GF-D8 (cell line): ENCODE results near the gene ZNF581.

ENCODE experiments used
- DNase-seq: peaks from one replicate; lab custom pipeline; 2025; lab: John Stamatoyannopoulos, UW

The ZNF581 gene

GRCh38 chr19:55643003-55643886, at the start of gene ZNF581:
TSS of gene ZNF581 (plus strand) at chr19:55643649. CDS start at chr19:55644572, 923 bp downstream.
- peak; percentile 40 for DNase-seq

DNA sequence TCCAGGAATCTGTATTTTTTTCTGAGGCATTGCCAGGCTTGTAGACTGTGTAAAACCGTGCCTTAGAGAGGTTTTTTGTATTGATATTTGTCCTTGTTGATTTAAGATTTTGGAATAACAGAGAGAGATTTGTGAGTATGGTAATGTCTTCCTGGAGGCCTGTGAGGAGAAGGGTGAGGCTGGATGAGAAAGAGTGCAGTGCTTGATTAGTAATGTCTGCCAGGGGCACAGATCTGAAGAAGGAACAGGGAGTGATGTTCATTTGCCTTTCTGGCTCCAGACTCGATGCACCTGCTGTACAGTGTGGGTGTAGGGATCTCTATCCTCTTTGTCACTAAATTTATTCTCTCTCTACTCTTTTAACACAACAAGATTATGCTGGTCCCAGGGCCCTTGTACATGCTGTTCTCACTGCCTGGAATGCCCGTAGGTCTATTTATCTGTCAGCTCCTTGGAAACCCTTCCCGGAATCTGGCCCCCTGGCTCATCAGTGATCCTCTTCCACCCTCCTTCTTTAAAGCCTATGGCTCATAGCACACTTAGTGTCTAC, 48.4 kb upstream of the ZNF581 start:
- no peak for DNase-seq

GRCh38 chr19:55596304-55596703, 47.1 kb upstream of the ZNF581 start:
- no peak for DNase-seq

DNA sequence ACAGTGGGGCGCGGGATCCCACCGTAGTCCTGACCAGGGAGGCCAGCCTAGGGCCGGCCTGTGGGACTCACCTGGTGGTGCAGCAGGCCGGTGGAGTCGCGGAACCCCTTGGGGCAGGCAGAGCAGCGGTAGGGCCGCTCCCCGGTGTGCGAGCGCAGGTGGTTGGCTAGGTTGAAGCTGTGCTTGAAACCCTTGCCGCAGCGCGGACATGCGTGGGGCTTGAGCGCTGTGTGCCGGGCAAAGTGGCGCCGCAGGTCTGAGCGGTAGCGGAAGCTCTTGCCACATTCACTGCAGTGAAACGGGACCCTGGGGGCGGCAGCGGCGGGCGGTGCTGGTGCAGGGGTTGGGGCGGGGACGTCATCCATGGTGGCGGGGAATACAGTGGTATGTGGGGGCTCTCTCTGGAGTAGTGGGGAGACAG, 45.9 kb upstream of the ZNF581 start:
- DNase-seq, result no peak

DNA sequence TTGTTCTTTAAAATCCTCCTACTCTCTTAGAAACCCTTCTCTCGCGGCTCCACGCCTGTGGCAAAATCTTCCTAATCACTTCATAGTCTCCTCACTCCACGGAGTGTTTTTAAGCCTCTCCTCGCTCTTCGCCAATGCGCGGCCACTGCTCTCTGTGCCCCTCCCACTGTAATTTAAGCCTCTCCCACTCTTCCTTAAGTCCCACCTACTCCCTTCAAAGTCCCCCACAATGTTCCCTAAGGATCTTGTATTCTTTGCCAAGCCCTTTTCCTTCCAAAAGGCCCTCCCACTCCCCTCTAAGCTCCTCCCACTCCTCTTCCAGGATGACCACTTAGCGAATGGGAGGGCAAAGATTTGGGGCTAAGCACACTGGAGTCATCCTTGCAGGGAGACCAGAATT, 45.4 kb upstream of the ZNF581 start:
- no peak for DNase-seq

- DNase-seq, result peak; percentile 73
Measured at GRCh38 chr19:55598719-55599467, 44.6 kb upstream of the ZNF581 start.

GRCh38 chr19:55599468-55599841, 44.0 kb upstream of the ZNF581 start, which contains the start of gene FIZ1:
TSS of gene FIZ1 (minus strand) at chr19:55599517. CDS start at chr19:55597865, 1,652 bp downstream.
- peak; percentile 94 for DNase-seq

DNA sequence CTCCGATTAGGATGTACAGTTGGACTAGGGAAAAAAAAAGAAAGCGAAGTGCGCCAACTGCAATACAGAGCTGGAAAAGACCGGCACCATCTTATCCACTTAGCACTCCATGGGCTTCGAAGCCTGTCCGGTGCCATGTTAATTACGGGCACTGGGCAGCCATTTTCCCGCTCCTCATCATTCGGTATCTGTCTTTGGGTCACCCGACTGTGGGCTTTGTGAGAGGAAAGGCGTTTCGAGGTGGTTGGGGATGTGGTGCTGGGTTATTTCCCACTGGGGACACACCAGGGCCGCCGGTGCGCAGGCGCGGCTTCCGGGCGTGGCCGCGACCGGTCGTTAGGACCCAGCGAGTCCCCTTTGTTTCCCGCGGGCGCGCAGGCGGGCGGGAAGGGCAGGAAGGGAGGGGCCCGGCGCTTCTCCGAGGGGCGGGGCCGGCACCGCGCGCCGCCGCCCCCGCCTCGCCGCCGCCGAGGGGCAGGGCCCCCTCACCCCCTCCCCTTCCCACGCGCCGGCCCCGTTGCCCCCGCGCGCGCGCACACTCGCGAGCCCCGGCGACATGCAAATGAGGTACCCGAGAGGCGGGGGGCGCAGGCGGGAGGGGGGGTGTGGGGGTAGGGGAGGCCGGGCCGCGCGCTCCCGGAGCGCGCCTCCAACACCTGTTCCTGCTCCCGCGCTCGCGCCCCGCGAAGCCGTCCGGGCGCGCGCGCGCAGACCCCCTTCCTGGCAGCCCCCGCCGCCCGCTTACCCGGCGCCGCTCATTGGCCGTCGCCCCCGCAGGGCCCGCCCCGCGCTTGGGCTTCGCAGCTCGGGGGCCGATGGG, 43.4 kb upstream of the ZNF581 start, which contains the start of gene ZNF524:
Gene ZNF524, plus strand, starts transcription at position 447 of the 820 bp plus-strand sequence. CDS start 1,825 bp downstream, outside the sequence.
- peak; percentile 84 for DNase-seq

- no peak for DNase-seq
Measured at GRCh38 chr19:55600662-55601028, 42.8 kb upstream of the ZNF581 start.

- DNase-seq, result no peak
Measured at GRCh38 chr19:55601084-55601483, 42.4 kb upstream of the ZNF581 start.

DNA sequence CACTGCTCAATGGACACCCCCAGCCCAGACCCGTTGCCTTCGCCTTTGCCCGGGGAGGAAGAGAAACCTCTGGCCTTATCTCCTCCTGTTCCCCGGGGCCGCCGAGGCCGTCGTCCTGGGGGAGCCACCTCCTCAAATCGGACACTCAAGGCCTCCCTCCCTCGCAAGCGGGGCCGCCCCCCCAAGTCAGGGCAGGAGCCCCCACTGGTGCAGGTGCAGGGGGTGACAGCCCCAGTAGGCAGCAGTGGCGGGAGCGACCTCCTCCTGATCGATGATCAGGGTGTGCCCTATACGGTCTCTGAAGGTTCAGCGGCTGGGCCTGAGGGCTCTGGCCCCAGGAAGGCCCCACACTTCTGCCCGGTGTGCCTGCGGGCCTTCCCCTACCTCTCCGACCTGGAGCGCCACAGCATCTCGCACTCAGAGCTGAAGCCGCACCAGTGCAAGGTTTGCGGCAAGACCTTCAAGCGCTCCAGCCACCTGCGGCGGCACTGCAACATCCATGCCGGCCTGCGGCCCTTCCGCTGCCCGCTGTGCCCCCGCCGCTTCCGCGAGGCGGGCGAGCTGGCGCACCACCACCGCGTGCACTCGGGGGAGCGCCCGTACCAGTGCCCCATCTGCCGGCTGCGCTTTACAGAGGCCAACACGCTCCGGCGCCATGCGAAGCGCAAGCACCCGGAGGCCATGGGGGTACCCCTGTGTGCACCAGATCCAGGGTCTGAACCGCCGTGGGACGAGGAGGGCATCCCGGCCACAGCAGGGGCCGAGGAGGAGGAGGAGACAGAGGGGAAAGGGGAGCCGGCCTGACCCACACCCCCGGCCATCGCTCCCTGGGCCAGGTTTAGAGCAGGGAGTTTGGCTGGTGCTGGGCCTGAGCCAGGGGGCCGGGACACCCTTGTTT, 41.1 kb upstream of the ZNF581 start:
- no peak for DNase-seq

GRCh38 chr19:55603115-55603514, 40.3 kb upstream of the ZNF581 start:
- DNase-seq, result no peak

GRCh38 chr19:55603581-55604292, 39.7 kb upstream of the ZNF581 start:
- DNase-seq, result no peak

GRCh38 chr19:55605207-55605636, 38.2 kb upstream of the ZNF581 start:
- DNase-seq, result peak; percentile 91

GRCh38 chr19:55605637-55606470, 37.6 kb upstream of the ZNF581 start, which contains the start of gene ZNF865:
TSS of gene ZNF865 (plus strand) at chr19:55605647. CDS start at chr19:55613619, 7,972 bp downstream.
- DNase-seq, result peak; percentile 47

GRCh38 chr19:55606471-55606787, 37.0 kb upstream of the ZNF581 start:
- DNase-seq, result no peak

- no peak for DNase-seq
Measured at GRCh38 chr19:55606817-55607216, 36.6 kb upstream of the ZNF581 start.

GRCh38 chr19:55609326-55609725, 34.1 kb upstream of the ZNF581 start:
- no peak for DNase-seq
